Activated CD4-positive, CD25-positive, alpha-beta regulatory T cell (primary cell): ENCODE results near the gene HIRA.

Source experiments
- DNase-seq, 4 experiments: peaks; one replicate each; lab custom pipeline; 2025; lab: John Stamatoyannopoulos, UW

The HIRA gene

DNA sequence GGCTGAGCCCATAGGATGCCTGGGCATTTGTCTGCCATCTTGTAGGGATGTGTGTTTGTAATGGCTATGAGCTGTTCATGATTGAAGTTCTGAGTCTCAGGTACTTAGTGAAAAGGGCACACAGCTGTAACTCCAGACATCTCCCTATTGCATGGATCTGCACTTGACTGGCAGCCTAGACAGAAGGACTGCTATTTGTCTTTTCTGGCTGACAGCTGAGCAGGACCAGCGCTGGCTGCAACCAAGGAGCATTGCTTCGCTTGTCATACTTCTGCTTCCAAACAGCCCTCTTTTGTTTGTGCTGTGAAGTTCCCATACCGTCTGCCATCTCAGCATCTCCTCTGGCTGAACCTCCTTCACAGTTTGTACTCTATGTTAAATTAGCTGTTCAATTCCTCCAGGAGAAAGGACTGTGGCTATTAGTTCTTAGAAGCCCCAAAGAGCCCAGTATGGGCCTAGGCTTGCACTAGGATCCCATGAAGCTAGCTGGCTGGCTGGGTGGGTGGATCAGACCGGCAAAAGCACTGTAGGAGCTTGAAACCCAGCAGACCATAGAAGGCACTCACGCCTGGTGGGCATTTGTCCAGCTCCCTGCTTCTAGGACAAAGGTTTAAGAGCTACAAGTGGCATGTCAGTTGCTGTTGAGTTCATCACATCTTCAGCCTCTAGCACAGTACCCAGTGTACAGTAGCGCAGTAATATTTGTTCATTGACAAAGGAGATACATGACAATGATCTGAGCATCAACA is 20.4 kb downstream of the HIRA start:
- DNase-seq: no peak

DNA sequence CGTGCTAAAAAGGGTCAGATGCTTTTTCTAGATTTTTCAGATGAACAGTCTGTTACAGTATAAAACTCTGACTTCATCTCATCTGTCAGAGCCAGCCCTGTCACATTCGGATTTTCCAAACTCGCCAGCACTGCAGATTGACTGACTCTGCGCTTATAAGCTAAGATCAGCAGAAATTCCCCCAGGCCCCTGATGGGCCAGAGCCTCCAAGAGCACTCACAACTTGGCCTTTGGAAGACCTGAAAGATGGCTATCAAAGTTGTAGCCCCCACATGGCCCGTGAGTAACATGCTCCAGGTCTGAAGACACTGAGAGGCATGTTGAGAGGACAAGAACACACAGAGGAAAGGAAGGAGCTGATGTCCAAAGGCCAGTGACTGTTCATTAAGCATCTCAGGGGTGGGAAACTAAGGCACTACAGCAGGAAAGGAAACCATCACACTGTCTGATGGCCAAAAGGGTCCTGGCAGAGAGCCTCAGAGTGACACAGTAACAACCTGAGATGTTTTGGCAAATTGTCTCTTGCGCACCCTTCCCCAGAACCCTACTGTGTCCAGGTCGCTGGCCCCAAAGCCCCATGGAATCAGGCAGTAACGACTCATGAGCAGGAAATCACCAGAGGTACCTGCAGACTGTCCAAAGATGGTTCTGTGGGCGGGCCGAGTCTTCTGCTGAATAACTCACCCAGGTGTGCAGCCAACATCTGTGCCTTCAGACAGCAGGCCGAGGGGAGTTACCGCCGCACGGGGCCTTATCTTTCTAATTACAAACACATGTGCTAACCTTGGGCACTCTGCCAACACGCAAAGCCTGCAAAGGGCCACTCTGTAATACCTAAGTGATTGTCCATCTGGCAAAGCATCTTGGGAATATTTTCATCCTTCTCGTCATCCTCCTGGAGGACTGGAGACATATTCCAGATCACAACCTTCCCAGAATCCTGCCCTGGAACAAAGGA is 23.6 kb downstream of the HIRA start:
- no peak for DNase-seq

DNA sequence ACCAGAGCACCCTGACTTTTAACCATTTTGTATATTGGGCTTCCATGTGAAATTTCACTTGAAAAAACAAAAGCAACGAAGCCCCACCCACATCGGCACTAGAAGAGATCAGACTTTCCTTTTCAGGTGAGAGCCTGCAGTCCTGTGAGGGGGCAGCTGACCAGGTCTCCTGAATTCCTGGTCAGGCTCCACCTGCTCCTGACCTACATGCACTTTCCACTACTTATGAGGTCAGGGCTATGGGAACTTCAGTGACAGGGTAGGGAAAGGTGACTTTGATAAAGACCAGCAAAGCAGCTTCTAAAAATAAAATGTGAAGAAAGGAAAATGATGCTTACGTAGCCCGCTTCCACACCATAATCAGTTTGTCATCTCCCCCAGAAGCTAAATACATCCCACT is 24.7 kb downstream of the HIRA start:
- no peak for DNase-seq

DNA sequence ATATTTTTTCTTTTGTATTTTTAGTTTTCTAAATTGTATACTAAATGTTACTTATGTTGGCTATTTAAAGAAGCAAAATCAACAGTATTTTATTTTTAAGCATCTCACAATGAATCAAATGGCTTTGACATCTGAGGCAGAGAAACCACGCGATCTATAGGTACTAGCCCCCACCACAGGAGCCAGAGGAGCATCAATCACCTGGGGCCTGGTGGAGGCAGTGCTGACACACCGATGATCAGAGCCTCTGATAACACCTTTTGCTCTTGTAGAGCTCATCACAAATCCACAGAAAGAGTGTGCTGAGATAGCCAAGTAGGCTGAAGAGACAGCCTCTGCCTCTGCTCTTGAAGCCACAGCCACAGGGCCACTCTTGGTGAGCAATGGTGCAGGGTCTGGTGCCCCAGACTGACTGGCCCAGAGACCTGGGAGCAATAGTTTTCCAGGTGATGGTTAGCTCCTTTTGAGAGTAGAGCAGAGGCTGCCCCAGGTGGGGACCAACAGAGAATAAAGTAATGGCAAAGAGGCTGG is 25.2 kb downstream of the HIRA start:
- no peak for DNase-seq

DNA sequence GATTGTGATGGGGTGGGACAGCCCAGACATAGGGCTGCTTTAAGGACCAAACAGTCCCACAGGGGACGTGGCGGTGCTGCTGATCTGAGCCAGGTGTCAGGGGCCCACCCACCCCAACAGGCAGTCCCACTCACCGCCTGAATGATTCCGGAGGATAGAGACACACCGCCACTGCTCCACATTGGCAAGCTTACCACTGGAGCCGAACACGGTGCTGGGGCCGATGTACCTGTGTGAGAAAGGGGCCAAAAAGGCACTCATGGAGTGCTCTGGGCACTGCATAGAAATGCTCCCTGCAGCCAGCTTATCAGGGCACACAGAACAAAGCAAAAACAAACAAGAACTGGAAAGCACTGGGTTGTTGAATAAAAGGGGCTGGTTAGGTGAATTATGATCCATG is 25.9 kb downstream of the HIRA start:
- DNase-seq: no peak

DNA sequence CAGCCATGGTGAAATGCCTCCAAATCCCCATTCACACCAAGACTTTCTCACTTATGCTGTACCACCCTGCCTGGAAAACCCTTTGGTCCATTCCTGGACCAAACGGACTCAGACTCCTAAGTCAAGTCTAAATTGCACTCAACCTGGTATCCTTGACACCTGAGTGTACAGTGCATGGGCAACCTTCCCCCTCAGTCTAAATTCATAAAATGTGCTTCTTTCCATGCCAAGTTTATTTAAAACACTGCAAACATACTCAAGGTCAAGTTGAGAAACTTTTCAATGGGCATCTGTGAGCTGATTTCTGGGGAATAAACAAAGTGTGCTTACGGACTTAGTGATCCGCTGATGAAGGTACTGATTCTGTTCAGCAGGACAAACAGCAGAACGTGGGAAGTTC is 26.4 kb downstream of the HIRA start:
- DNase-seq: no peak

DNA sequence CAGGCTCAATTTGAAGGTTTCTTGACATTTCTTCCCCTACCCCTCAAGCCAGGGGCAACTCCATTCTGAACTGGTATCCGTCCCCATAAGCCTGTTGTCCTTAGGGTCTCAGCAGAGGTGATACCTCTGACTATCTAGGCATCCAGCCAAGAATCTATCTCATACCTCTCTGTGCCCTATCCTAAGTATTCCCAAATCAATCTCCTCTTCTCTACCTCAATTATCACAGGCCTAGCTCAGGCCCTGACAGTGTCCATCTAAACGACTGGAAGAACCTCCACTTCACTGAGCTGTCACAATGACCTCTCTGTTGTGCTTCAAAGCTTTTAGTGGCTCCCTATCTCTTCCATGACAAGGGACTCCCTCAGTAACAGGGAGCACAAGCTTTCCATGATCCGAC is 26.9 kb downstream of the HIRA start:
- DNase-seq: no peak

DNA sequence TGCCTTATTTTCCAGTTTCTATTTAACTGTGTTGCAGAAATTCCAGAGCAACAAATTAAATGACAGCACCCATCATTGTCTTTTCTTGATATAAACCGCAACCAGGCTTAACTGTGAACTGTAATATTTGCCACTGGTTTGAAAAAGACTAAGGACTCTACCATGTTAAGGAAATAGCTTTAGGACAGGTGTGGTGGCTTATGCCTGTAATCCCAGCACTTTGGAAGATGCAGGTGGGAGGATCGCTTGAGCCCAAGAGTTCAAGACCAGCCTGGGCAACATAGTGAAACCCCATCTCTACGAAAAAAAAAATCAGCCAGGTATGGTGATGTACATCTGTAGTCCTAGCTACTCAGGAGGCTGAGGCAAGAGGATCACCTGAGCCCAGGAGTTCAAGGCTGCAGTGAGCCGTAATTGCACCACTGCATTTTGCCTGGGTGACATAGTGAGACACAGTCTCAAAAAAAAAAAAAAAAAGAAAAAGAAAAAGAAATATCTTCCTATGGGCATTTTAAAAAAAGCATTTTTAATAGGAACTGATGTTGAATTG is 28.8 kb downstream of the HIRA start:
- DNase-seq: no peak

DNA sequence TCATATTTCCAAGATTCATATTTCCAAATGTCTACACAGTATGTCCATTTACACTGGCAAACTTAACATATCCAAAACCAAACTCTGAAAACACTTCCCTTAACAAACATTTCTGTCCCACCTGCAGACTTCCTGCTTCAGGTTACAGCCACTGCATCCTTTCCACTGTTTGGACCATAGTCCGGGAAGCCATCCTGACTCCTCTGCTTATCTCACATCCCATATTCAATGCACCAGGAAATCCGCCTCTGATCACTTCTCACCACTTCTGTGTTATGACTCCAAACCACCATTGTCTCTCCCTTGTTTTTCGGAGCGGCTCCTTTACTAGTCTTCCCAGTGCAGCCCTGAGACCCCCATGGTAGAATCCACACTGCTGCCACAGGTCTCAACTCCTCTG is 30.1 kb downstream of the HIRA start:
- no peak for DNase-seq

DNA sequence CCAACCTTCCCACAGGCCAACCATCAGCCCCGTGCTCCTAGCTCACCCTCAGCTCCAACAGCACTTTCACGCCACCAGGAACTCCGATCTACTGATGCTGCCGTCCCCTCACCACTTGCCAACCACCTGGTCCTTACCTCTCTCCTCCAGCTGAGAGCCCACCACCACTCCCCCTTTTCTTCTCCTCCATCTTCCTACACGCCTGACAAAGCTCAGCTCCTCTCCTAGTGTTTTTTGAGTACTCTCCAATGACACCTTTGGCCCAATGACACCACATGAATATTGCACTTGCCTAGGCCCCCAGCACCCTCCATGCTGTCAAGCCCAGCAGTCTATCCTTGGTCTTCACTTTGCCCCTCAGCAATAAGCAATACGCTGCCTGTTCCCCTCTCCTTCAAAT is 30.7 kb downstream of the HIRA start:
- DNase-seq: no peak

DNA sequence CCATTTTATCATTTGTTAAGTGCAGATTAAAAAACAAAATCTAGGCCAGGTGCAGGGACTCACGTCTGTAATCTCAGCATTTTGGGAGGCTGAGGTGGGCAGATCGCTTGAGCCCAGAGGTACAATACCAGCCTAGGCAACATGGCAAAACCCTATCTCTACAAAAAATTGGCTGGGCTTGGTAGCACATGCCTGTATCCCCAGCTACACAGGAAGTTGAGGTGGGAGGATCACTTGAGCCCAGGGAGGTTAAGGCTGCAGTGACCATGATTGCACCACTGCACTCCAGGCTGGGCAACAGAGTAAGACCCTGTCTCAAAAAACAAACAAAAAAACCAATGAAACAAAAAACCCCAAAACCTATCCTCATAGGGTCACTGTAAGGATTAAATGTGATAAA is 32.9 kb downstream of the HIRA start:
- DNase-seq: no peak

DNA sequence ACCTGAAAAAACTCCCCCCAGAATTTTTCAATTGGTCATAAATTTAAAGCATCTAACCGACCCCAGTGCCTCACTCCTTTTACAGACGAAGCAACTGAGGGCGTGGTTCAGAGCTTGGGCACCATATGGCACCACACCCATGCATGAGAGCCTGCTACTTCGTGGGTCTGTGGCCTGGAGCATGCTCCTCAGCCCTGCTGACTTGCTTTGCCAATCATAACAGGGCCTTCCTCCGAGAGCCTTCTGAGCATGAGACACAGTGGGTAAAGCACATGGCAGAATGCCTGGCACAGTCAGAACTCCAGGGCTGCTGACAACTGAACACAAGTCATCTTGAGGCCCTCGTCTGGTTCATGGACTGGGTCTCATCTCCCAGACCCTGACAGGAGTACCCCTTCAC is 33.3 kb downstream of the HIRA start:
- DNase-seq: no peak

DNA sequence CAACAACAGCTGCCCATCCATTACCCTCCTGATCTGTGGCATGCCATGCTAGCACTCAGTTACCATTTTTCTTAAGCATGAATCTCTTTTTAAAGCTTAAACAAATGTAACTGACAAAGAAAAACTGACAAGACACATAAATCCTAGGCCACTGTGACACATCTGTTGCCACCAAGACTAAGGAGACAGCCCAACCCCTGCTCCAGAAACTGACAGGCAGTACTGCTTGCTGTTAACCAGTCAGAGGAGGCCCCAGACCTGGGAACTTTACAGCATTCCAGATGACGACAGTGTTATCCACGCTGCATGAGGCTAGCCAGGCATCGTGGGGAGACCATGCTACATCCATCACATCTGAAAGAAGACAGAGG is 33.8 kb downstream of the HIRA start:
- no peak for DNase-seq

DNA sequence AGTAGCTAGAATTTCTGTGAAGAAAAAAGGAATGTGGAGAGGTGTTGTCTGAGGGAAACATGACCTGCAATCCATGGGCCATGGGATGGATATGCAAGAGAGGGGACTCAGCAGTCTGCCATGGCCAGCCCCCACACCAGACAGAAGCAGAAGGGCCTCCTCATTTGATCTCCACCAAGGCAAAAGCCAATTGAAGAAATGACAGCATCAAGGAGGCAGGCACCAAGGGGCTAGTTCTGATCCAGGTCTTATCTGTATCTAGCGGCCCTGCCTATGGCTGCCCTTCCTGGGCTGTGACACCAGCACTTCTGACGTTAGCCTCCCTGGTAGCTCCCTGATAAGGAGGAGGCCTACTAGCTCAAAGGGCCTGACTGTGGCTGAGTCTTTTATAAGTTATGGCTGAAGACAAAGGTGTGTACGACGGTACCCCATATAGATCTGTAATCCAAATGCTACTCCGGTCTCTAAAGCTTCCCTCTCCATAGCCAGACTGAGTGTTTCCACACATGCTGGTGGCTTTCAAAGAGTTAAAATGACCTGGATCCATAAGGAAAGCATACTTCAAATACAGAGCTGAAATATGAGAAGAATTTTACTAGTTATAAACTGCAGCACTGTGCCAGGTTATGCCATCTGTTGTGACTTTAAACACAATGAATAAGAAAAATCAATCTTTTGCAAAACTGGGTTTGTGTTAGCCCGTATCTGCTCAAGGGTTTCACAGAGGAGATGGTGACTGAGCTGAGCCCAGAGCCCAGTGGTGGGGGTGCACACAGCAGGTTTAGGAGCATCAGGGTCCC is 34.4 kb downstream of the HIRA start:
- DNase-seq: no peak

DNA sequence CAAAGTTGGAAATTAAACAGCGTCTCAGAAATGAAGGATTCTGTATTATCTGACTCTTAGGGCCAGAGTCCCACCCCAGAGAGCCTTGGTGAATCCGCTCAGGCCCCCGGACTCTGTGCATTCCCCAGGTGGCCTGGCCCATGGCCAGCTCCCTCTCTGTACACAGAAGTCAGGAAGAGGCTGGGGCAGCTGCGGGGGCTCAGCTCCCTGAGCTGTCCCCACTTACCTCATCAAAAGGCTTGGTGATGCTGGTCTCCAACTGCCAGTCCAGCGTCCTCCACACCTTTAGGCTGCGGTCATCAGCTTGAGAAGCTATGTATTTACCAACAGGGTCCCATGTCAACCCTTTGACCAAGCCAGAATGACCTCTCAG is 35.0 kb downstream of the HIRA start:
- no peak for DNase-seq

DNA sequence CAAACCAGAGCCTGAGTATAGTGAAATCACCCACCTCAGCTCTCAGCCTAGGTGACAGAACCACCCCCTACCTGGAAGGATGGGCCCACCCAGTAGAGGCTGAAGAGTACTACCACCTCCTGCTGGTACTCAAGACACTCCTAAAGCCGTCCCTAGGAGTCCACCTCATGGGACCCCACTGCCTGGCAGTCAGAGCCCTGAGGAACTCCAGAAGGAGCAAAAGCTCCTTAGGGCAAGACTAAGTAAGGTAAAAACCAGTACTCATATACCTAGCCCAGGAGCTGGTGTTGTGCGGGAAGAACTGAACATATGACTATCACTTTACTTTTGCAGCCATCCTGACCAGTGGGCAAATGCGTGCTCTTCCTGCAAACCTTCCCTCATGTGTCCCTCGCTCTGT is 36.3 kb downstream of the HIRA start:
- DNase-seq: no peak

DNA sequence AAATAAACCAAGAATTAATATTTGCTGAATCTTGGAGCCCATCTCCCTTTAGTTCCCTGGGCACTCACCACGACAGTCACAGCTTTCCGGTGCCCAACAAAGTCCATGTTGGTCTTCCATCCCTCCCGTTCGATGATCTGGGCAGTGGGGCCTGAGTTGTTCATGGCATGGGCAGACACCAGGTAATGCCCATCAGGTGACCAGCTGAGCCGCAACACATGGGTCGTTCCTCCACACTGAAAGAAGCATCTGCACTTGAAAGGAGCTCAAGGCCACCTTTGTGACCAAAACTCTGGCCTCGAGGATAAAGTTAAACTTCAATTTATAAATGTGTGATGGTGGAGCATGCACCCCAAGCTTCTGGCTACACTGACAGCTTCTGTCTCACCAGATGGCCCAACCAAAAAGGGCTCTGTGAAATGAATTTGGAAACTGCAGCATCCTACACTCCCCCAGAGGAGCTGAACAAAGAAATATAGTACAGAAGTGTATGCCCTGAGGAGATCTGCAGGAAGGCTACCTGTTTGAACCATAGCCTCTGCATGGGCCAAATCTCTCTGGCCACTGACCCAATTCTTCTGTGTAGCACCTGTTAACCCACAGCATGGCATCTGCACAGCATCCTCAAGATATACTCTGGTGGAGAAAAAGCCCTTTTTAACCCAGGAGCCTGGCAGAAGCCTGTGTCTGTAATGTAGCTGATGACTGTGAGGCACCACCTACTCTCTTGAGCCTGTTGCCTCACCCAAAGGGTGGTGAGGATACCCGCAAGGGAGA is 37.1 kb downstream of the HIRA start:
- DNase-seq: no peak

DNA sequence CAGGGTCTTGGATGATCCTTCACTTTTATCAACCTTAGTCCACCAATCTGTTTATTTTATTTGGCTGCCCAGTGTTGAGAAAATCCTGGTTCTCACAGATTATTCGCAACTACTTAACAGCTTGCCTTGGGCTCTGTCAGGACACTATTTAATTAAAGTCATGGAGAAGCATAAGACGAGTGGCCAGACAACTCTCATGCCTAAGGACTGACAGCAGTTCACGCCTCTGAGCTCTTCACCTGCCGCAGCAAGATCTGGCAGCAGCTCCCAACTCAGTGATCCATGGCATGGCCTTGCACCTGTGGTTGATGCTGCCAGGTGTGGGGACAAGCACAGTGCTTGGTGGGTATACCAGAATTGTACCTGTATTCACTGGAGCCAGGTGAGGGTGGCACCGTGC is 37.8 kb downstream of the HIRA start:
- no peak for DNase-seq

DNA sequence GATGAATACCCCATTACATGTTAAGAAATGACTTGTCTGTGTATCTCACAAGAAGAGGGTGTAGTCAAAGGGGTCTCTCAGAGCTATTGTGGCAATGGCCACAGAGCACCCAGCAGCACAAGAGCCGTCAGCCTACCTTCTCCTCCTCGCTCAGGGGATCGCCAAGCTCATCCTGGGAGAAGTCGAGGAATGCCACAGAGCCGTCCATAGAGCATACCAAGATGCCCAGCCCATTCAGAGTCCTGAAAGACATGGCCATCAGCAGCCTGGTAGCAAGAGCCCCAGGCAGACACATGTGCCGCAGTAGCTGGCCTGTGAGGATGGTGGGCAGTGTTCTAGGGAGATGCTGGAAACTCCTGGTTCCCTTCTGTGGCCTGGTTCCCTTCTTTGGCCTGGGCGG is 44.0 kb downstream of the HIRA start:
- no peak for DNase-seq

DNA sequence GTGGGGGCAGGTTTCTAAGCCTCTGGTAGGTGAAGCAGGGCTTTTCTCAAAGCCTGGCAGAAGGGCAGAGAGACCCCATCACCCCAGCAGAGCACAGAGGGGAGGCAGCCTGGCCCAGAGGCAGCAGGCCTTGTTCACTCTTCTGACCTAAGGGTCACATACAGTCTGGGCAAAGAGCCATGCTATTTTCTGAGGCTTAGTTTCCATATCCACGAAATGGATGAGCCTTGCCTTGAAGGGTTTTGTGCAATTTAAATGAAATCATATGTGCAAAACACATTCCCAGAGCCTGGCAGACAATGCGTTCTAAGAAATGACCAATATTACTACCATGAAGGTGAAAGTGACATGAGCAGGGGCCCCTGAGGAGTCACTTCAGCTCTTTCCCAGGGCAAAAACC is 44.5 kb downstream of the HIRA start:
- DNase-seq: no peak

DNA sequence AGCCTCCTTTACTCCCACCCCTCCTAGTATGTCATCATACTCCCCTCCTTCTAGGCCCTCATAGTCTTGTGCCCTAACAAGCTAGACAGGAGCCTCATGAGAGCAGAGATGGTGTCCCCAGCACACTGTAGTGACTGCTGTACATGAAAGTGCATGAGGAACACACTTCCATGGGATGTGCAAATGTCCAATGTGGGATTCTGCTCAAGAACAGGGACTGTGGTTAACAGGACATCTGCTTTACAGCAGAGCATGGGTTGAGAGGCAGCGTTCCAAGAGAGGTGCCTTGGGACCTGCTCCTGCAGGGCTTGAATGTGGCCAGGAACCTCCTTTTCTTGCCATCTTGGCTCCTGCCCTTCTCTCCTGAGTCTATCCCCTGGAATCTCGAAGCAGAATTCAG is 45.3 kb downstream of the HIRA start:
- no peak for DNase-seq
